ENCODE data around the gene DPH2.

DNA sequence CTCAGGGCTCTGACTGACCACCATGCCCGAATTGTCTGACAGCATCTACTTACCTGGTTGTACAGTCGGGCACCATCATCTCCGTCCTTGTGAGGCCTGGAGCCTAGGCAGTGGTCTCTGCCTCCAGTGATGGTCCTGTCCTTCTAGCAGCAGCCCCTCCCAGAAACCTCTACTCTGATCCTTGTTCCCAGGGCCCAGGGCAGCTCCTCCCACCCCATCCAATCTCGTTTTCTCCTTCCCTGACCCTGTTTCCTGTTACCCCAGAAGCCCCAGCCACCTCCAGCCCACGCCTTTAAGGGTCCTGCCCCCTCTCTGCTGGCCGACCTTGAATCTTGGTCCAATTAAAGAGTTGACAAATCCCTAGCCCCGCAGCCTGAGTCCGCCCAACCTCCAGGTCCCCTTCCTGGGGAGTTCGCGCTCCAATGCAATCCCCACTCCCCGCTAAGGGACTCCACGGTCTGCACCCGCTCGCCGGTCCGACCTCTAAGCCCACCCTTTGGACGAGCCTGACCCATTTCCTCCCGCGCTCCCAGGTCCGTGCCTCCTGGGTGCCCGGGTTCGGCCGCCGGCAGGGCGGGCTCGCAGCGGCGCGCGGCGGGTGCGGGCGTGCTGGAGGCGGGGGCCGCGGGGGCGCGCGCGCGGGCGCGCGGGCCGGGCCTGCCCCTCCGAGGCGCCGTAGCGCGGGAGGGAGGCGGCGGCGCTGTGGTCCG is 8.9 kb downstream of the DPH2 start, which contains the start of gene B4GALT2:
- TF ChIP-seq CTCF (conservative IDR thresholded peaks at IDR 0.05; ENCODE audit: low read length): no peak
- no peak for TF ChIP-seq EZH2phosphoT487 (IDR thresholded peaks at IDR 0.05; ENCODE audit: borderline replicate concordance, low read depth, low read length)

Measured in OCI-LY7 (cell line).